GM12878 (cell line): ENCODE data around the gene TMEM82. TPM values are rescaled to one million over a fixed set of nuclear protein-coding genes. Genes with fewer than 3 reads are reported as not detected.

ENCODE experiments used
- ATAC-seq: fragments of 200-7000 bp; cut with Tn5 transposase; 3 replicates; pipeline ENCODE4 v1.9.1; 2020; ENCODE audit warnings: mild to moderate bottlenecking, moderate library complexity
- BruUV-seq: library from RNA; stranded (reverse); fragments of 400-500 nt; replicated peaks from 2 replicates; lab custom pipeline; 2021; lab: Mats Ljungman, UMichigan
- CTCF ChIA-PET: fragments of 300-600 bp; sonication (Branson Sonifier 250); formaldehyde crosslinking; extraction: SDS; loops from one replicate; lab custom pipeline; 2021; ENCODE audit warnings: inconsistent platforms; lab: Yijun Ruan, JAX
- POLR2A ChIA-PET: fragments of 350-600 bp; formaldehyde crosslinking; extraction: SDS; loops from one replicate; lab custom pipeline; 2021; ENCODE audit warnings: inconsistent platforms; lab: Charles Lee
- RAD21 ChIA-PET: fragments of 300-600 bp; sonication (Branson Sonifier 250); formaldehyde crosslinking; loops from one replicate; lab custom pipeline; 2023; ENCODE audit warnings: antibody characterized with exemption; ENCODE audit not compliant: unreplicated experiment; lab: Charles Lee
- SMC1A ChIA-PET: fragments of 300-600 bp; sonication (Branson Sonifier 250); formaldehyde crosslinking; loops from one replicate; lab custom pipeline; 2023; ENCODE audit not compliant: unreplicated experiment, uncharacterized antibody; lab: Charles Lee
- DNase-seq: peaks from one replicate; pipeline ENCODE4 v3.0.0-alpha.2; 2011; ENCODE audit warnings: low read depth, low spot score
- FAIRE-seq: peaks from 3 replicates; lab custom pipeline; 2011; peaks lifted over from hg19 to GRCh38; lab: Jason Lieb, UNC
- H2AFZ ChIP-seq: 2 replicates; pipeline ENCODE4 v1.6.0; 2011; ENCODE audit warnings: low read depth, low read length, control low read depth; ENCODE audit not compliant: control insufficient read depth
- H3K27ac ChIP-seq: 2 replicates; pipeline ENCODE4 v1.5.1; 2011; ENCODE audit warnings: control low read depth; ENCODE audit not compliant: control insufficient read depth, insufficient read depth
- H3K27me3 ChIP-seq, 2 experiments: replicated peaks in 1 of 2; 2 replicates each; pipeline versions ENCODE4 v1.6.0 to v1.6.1; 2011; ENCODE audit warnings: low read length in 1 of 2; ENCODE audit not compliant: control insufficient read depth in 2 of 2, insufficient read depth in 2 of 2
- H3K36me3 ChIP-seq, 2 experiments: 2 replicates each; pipeline ENCODE4 v1.5.1; 2011; ENCODE audit warnings: low read length in 1 of 2; ENCODE audit not compliant: control insufficient read depth in 2 of 2, insufficient read depth in 2 of 2
- H3K4me1 ChIP-seq: 2 replicates; pipeline ENCODE4 v1.6.1; 2011; ENCODE audit warnings: mild to moderate bottlenecking, low read length, moderate library complexity, mixed read lengths; ENCODE audit not compliant: control insufficient read depth, insufficient read depth
- H3K4me2 ChIP-seq: 2 replicates; pipeline ENCODE4 v1.6.0; 2011; ENCODE audit warnings: control low read depth; ENCODE audit not compliant: control insufficient read depth, insufficient read depth
- H3K4me3 ChIP-seq: fragments of 200-600 bp; sonication (generic); 2 replicates; pipeline ENCODE4 v1.5.1; 2016
- H3K79me2 ChIP-seq: 2 replicates; pipeline ENCODE4 v1.6.0; 2011; ENCODE audit warnings: low read length; ENCODE audit not compliant: control insufficient read depth, insufficient read depth
- H3K9ac ChIP-seq: 2 replicates; pipeline ENCODE4 v1.8.0; 2011; ENCODE audit warnings: low read length, control low read depth, mixed read lengths; ENCODE audit not compliant: control insufficient read depth, insufficient read depth
- H3K9me3 ChIP-seq: replicated peaks from 3 replicates; pipeline ENCODE4 v1.5.1; 2011; ENCODE audit warnings: mild to moderate bottlenecking, low read length; ENCODE audit not compliant: control insufficient read depth, insufficient read depth
- H4K20me1 ChIP-seq: 2 replicates; pipeline ENCODE4 v1.6.0; 2011; ENCODE audit not compliant: control insufficient read depth, insufficient read depth
- BHLHE40 ChIP-seq, 2 experiments: fragments of 450-650 bp in 1 of 2; IDR thresholded peaks; 2 replicates each; pipeline ENCODE4 v1.6.1; 2011 to 2017; ENCODE audit warnings: low read depth in 2 of 2, borderline replicate concordance in 1 of 2, improper control_type of control experiment in 1 of 2, low read length in 1 of 2, mild to moderate bottlenecking in 1 of 2
- CBFB ChIP-seq: IDR thresholded peaks from 2 replicates; pipeline ENCODE4 v1.6.1; 2016; ENCODE audit warnings: antibody characterized with exemption, low read depth
- CHD1 ChIP-seq: IDR thresholded peaks from 2 replicates; pipeline ENCODE4 v1.6.1; 2012; ENCODE audit warnings: low read depth, low read length, improper control_type of control experiment
- CREB1 ChIP-seq: IDR thresholded peaks from 2 replicates; pipeline ENCODE4 v1.6.1; 2012; ENCODE audit warnings: low read depth, mild to moderate bottlenecking, inconsistent platforms
- CREM ChIP-seq: IDR thresholded peaks from 2 replicates; pipeline ENCODE4 v1.6.1; 2014; ENCODE audit warnings: antibody characterized with exemption, low read depth
- EED ChIP-seq: sonication (generic); IDR thresholded peaks from 2 replicates; pipeline ENCODE4 v1.6.1; 2016; ENCODE audit warnings: antibody characterized with exemption, low read depth
- EP300 ChIP-seq, 2 experiments: fragments of 150-350 bp in 1 of 2; IDR thresholded peaks; 2 replicates each; pipeline ENCODE4 v1.6.1; 2011 to 2012; ENCODE audit warnings: low read depth in 2 of 2, low read length in 2 of 2, borderline replicate concordance in 1 of 2, improper control_type of control experiment in 1 of 2, inconsistent platforms in 1 of 2; ENCODE audit not compliant: control insufficient read depth in 1 of 2
- ETV6 ChIP-seq, 2 experiments: fragments of 450-650 bp in 1 of 2; IDR thresholded peaks in 1 of 2; conservative IDR thresholded peaks in 1 of 2; 2 replicates each; pipeline ENCODE4 v1.6.1; 2014; ENCODE audit warnings: antibody characterized with exemption in 1 of 2, borderline replicate concordance in 1 of 2, low read depth in 1 of 2, mild to moderate bottlenecking in 1 of 2, moderate library complexity in 1 of 2
- GABPA ChIP-seq: IDR thresholded peaks from 2 replicates; pipeline ENCODE4 v1.6.1; 2014; ENCODE audit warnings: antibody characterized with exemption, low read depth, mild to moderate bottlenecking, inconsistent platforms
- GATAD2B ChIP-seq: fragments of 450-650 bp; conservative IDR thresholded peaks from 2 replicates; pipeline ENCODE4 v1.6.1; 2017; ENCODE audit warnings: low read depth, mild to moderate bottlenecking, moderate library complexity
- HDGF ChIP-seq: fragments of 450-650 bp; IDR thresholded peaks from 2 replicates; pipeline ENCODE4 v1.6.1; 2016; ENCODE audit warnings: antibody characterized with exemption
- JUND ChIP-seq: IDR thresholded peaks from 2 replicates; pipeline ENCODE4 v1.6.1; 2012; ENCODE audit warnings: low read depth, mild to moderate bottlenecking, low read length, improper control_type of control experiment, moderate library complexity
- MXI1 ChIP-seq: fragments of 150-350 bp; IDR thresholded peaks from 2 replicates; pipeline ENCODE4 v1.6.1; 2011; ENCODE audit warnings: low read depth, mild to moderate bottlenecking, inconsistent platforms, low read length, improper control_type of control experiment
- NR2F1 ChIP-seq: fragments of 450-650 bp; conservative IDR thresholded peaks from 2 replicates; pipeline ENCODE4 v1.6.1; 2017; ENCODE audit warnings: mild to moderate bottlenecking
- POLR2A ChIP-seq: IDR thresholded peaks from 2 replicates; pipeline ENCODE4 v1.6.1; 2011; ENCODE audit warnings: low read depth, mild to moderate bottlenecking, low read length
- RBBP5 ChIP-seq: fragments of 200-600 bp; sonication (generic); conservative IDR thresholded peaks from 2 replicates; pipeline ENCODE4 v1.6.1; 2016
- SIX5 ChIP-seq: IDR thresholded peaks from 2 replicates; pipeline ENCODE4 v1.6.1; 2011; ENCODE audit warnings: mild to moderate bottlenecking, low read depth, low read length, moderate library complexity; ENCODE audit not compliant: severe bottlenecking
- SPI1 ChIP-seq: IDR thresholded peaks from 2 replicates; pipeline ENCODE4 v1.6.1; 2011; ENCODE audit warnings: low read depth, mild to moderate bottlenecking, low read length, moderate library complexity, borderline replicate concordance; ENCODE audit not compliant: insufficient read depth
- ZNF274 ChIP-seq: IDR thresholded peaks from one replicate; pipeline ENCODE4 v1.8.0; 2011; ENCODE audit not compliant: insufficient read length, insufficient read depth
- WGBS: methylation state at CpG from one replicate; pipeline ENCODE4 v1.1.6; 2016; ENCODE audit warnings: low lambda C conversion rate; ENCODE audit not compliant: insufficient replicate concordance, insufficient coverage; ENCODE audit errors: missing lambda C conversion rate; 5-methylcytosine and 5-hydroxymethylcytosine counted together
- in situ Hi-C: fragments of 300-500 bp; cut with MboI; formaldehyde crosslinking; loops from 9 replicates; pipeline ENCODE4 v1.14.3; 2018; ENCODE audit warnings: mixed read lengths
- intact Hi-C: fragments of 100-400 bp; cut with micrococcal nuclease; formaldehyde crosslinking; loops from one replicate; pipeline ENCODE4 v1.14.2; 2022; ENCODE audit not compliant: unreplicated experiment
- polyA plus RNA-seq, 11 experiments: library from polyadenylated mRNA; depleted of rRNA in 4 of 11; unstranded in 6 of 11; stranded (reverse) in 5 of 11; fragments of >200 nt; fragmentation: Nextera tagmentation in 4 of 11; fragmentation: Illumina TruSeq in 1 of 11; extraction: Ambion mirVana in 4 of 11; extraction: Trizol in 1 of 11; gene quantifications; 1 replicate in 1 of 11; 2 replicates in 10 of 11; pipeline versions ENCODE4 v1.2.1 to v1.2.3, GENCODE V29; 2011 to 2016; ENCODE audit warnings: inconsistent platforms in 2 of 11, missing spikeins in 2 of 11, low read depth in 1 of 11
- total RNA-seq, 4 experiments: library from RNA; depleted of rRNA in 3 of 4; stranded (reverse); fragments of >200 nt in 3 of 4; fragmentation: Illumina TruSeq in 1 of 4; extraction: Trizol in 1 of 4; gene quantifications; 2 replicates each; pipeline versions ENCODE4 v1.2.1 to v1.2.3, GENCODE V29; 2013 to 2021
- TF ChIP-seq, protein P1 (sequence below): fragments of 450-650 bp; formaldehyde crosslinking; IDR thresholded peaks from 2 replicates; pipeline ENCODE4 v1.4.0; 2022; ENCODE audit warnings: mild to moderate bottlenecking, moderate library complexity

The TMEM82 gene
- total and polyA plus RNA-seq, 10 of the 15 experiments (the other 5 are each of a cell fraction or from before 2014, with no cell fraction given): not detected

GRCh38 chr1:15738416-15739113 is 3.7 kb upstream of the TMEM82 start:
- ChIA-PET SMC1A (interaction anchor here (1.0 to 2.2 kb wide), 2 partner anchors 84 to 167 kb away, joined by 3 to 5 read pairs; no protein-coding TSS in a partner anchor), POLR2A (no interaction called here), CTCF (interaction anchor here (0.6 to 2.5 kb wide), 4 partner anchors 15 to 415 kb away, joined by 3 to 7 read pairs (median 4); no protein-coding TSS in a partner anchor), RAD21 (interaction anchor here (2.4 kb wide), 1 partner anchor 142 kb away, joined by 8 read pairs; no protein-coding TSS in a partner anchor)
- Histone ChIP-seq H3K4me1 (no peaks in the 10 kb centered on the region), H2AFZ (no peak overlapping the region), H3K79me2 (no peaks in the 10 kb centered on the region), H3K9me3 (no peaks in the 10 kb centered on the region), H3K27ac (no peak overlapping the region), H3K36me3 (peaks cover 0 to 3% of the 10 kb centered on the region in 2 experiments; a peak in 2 of 4 replicates), H3K27me3 (no peaks in the 10 kb centered on the region), H3K4me2 (no peak overlapping the region), H3K4me3 (no peak overlapping the region), H3K9ac (no peak overlapping the region), H4K20me1 (no peaks in the 10 kb centered on the region)
- FAIRE-seq: no peak
- in situ Hi-C loops (no loop called here), intact Hi-C loops (no loop called here)
- DNase-seq: no peak
- BruUV-seq: no TSS peak
- TF ChIP-seq CREM (no peak), ZNF274 (no peak), EP300 (IDR thresholded peaks at IDR 0.05; ENCODE audit: borderline replicate concordance in 1 of 2, control insufficient read depth in 1 of 2, low read depth in 2 of 2, low read length in 2 of 2) (no peak), MXI1 (no peak), GABPA (no peak), EED (no peak), GATAD2B (no peak), JUND (no peak), ETV6 (conservative IDR thresholded peaks at IDR 0.05 in 1 of 2, IDR thresholded peaks at IDR 0.05 in 1 of 2; ENCODE audit: borderline replicate concordance in 1 of 2, low read depth in 1 of 2) (no peak), NR2F1 (no peak), BHLHE40 (IDR thresholded peaks at IDR 0.05; ENCODE audit: borderline replicate concordance in 1 of 2, low read depth in 2 of 2, low read length in 1 of 2) (no peak), CBFB (no peak), CREB1 (no peak), SIX5 (no peak), SPI1 (no peak), HDGF (no peak), POLR2A (no peak), CHD1 (no peak), RBBP5 (no peak)
- TF ChIP-seq, protein P1, sequence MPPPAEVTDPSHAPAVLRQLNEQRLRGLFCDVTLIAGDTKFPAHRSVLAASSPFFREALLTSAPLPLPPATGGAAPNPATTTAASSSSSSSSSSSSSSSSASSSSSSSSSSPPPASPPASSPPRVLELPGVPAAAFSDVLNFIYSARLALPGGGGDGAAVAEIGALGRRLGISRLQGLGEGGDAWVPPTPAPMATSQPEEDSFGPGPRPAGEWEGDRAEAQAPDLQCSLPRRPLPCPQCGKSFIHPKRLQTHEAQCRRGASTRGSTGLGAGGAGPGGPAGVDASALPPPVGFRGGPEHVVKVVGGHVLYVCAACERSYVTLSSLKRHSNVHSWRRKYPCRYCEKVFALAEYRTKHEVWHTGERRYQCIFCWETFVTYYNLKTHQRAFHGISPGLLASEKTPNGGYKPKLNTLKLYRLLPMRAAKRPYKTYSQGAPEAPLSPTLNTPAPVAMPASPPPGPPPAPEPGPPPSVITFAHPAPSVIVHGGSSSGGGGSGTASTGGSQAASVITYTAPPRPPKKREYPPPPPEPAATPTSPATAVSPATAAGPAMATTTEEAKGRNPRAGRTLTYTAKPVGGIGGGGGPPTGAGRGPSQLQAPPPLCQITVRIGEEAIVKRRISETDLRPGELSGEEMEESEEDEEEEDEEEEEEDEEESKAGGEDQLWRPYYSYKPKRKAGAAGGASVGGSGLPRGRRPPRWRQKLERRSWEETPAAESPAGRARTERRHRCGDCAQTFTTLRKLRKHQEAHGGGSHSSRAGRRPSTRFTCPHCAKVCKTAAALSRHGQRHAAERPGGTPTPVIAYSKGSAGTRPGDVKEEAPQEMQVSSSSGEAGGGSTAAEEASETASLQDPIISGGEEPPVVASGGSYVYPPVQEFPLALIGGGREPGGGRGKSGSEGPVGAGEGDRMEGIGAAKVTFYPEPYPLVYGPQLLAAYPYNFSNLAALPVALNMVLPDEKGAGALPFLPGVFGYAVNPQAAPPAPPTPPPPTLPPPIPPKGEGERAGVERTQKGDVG (CRISPR knock-in tag): no peak
- ATAC-seq: no peak
- 83% methylated on average over 14 of the region's 15 CpGs for WGBS
